ENCODE measurements around the gene STIP1. TPM values are rescaled to one million over a fixed set of nuclear protein-coding genes. Genes with fewer than 3 reads are reported as not detected.

The STIP1 gene
- total and polyA plus RNA-seq, 9 of the 15 experiments (the other 6 are each of a cell fraction or from before 2014, with no cell fraction given): 58.1 to 465 (median 346) TPM

DNA sequence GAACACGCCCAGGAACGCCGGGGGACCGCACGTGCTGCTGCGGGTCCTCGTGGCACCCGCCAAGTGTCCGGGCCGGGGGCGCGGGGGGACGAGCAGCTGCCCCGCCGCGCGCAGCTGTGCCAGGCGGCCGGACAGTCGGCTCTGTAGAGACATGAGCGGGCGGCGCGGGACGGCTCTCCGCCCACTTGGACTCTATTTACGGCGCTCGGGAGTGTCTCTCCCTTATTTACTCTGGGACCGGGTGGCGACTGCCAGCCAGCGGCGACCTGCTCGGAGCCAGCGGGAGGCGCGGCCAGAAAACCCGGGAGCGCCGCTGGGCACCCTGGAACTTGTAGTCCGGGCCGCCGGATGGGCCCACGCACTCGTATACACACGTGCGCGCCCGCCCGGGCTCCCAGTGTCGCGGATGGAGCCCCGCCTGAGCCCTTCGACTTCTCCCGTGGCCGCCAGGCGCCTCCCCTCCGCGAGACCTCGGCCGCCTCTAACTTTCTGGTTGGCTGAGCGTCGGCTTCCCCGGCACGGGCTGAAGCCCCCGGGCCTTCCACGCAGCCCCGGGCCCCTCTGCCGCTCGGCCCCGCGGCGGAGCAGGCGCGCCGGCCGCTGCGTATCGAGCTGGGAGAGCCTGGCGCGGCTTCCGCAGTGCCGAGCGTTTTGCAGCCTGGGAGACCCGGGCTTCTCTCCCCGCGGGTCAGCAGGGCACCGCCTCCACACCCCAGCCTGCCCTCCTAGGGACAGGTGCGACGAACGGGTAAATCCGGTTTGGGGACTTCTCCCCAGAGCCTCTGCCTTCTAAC, 19.9 kb upstream of the STIP1 start, which contains the start of gene MACROD1 (continued):
- TF ChIP-seq U2AF1 (optimal IDR thresholded peaks at IDR 0.05; ENCODE audit: low read depth, low read length): peak; percentile 86
- TF ChIP-seq XRCC5 (IDR thresholded peaks at IDR 0.05; ENCODE audit: low read depth, low read length): peak; percentile 31; the same call in 1 of the 2 replicates
- no peak for TF ChIP-seq SMARCA5 (IDR thresholded peaks at IDR 0.05)
- TF ChIP-seq NFIC (IDR thresholded peaks at IDR 0.05): no peak
- 0 out of 2 replicates have a peak, but pooled peaks have one; percentile 19 for TF ChIP-seq GATAD2B (IDR thresholded peaks at IDR 0.05; ENCODE audit: borderline replicate concordance)
- TF ChIP-seq PML (IDR thresholded peaks at IDR 0.05; ENCODE audit: low read length): peak; percentile 47
- TF ChIP-seq ZNF165 (CRISPR knock-in tag; IDR thresholded peaks at IDR 0.05; ENCODE audit: borderline replicate concordance): no peak
- TF ChIP-seq MBD2 (IDR thresholded peaks at IDR 0.05; ENCODE audit: borderline replicate concordance, low read depth): peak; percentile 77
- TF ChIP-seq, protein P1, sequence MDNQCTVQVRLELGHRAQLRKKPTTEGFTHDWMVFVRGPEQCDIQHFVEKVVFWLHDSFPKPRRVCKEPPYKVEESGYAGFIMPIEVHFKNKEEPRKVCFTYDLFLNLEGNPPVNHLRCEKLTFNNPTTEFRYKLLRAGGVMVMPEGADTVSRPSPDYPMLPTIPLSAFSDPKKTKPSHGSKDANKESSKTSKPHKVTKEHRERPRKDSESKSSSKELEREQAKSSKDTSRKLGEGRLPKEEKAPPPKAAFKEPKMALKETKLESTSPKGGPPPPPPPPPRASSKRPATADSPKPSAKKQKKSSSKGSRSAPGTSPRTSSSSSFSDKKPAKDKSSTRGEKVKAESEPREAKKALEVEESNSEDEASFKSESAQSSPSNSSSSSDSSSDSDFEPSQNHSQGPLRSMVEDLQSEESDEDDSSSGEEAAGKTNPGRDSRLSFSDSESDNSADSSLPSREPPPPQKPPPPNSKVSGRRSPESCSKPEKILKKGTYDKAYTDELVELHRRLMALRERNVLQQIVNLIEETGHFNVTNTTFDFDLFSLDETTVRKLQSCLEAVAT (IDR thresholded peaks at IDR 0.05): no peak
- peak; percentile 74 for TF ChIP-seq NR2C2 (CRISPR knock-in tag; IDR thresholded peaks at IDR 0.05)
- TF ChIP-seq NR2C2 (tag; IDR thresholded peaks at IDR 0.05): peak; percentile 84
- no peak for TF ChIP-seq MTA2 (IDR thresholded peaks at IDR 0.05; ENCODE audit: low read depth)
- no peak for TF ChIP-seq MEF2A (IDR thresholded peaks at IDR 0.05; ENCODE audit: control insufficient read depth, low read depth, low read length)
- peak; percentile 63; the same call in 1 of the 2 replicates for TF ChIP-seq HNRNPL (IDR thresholded peaks at IDR 0.05; ENCODE audit: low read depth, low read length)
- TF ChIP-seq, protein P2, sequence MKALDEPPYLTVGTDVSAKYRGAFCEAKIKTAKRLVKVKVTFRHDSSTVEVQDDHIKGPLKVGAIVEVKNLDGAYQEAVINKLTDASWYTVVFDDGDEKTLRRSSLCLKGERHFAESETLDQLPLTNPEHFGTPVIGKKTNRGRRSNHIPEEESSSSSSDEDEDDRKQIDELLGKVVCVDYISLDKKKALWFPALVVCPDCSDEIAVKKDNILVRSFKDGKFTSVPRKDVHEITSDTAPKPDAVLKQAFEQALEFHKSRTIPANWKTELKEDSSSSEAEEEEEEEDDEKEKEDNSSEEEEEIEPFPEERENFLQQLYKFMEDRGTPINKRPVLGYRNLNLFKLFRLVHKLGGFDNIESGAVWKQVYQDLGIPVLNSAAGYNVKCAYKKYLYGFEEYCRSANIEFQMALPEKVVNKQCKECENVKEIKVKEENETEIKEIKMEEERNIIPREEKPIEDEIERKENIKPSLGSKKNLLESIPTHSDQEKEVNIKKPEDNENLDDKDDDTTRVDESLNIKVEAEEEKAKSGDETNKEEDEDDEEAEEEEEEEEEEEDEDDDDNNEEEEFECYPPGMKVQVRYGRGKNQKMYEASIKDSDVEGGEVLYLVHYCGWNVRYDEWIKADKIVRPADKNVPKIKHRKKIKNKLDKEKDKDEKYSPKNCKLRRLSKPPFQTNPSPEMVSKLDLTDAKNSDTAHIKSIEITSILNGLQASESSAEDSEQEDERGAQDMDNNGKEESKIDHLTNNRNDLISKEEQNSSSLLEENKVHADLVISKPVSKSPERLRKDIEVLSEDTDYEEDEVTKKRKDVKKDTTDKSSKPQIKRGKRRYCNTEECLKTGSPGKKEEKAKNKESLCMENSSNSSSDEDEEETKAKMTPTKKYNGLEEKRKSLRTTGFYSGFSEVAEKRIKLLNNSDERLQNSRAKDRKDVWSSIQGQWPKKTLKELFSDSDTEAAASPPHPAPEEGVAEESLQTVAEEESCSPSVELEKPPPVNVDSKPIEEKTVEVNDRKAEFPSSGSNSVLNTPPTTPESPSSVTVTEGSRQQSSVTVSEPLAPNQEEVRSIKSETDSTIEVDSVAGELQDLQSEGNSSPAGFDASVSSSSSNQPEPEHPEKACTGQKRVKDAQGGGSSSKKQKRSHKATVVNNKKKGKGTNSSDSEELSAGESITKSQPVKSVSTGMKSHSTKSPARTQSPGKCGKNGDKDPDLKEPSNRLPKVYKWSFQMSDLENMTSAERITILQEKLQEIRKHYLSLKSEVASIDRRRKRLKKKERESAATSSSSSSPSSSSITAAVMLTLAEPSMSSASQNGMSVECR (CRISPR knock-in tag; IDR thresholded peaks at IDR 0.05): peak; percentile 78; the same call in 1 of the 2 replicates
- TF ChIP-seq ZNF232 (CRISPR knock-in tag; IDR thresholded peaks at IDR 0.05): peak; percentile 82; the same call in 1 of the 2 replicates
- TF ChIP-seq ZNF609 (CRISPR knock-in tag; IDR thresholded peaks at IDR 0.05; ENCODE audit: borderline replicate concordance): peak; percentile 70; the same call in 1 of the 2 replicates
